SIG-M5 (cell line): ENCODE data around the gene HACE1.
"Not testable (repeated sequence)": the region's sequence is repeated elsewhere in the genome, so short reads cannot be mapped to it uniquely, and the experiment has no call there.

ENCODE experiments used
- DNase-seq: peaks from one replicate; lab custom pipeline; 2025; lab: John Stamatoyannopoulos, UW

The HACE1 gene, protein sequence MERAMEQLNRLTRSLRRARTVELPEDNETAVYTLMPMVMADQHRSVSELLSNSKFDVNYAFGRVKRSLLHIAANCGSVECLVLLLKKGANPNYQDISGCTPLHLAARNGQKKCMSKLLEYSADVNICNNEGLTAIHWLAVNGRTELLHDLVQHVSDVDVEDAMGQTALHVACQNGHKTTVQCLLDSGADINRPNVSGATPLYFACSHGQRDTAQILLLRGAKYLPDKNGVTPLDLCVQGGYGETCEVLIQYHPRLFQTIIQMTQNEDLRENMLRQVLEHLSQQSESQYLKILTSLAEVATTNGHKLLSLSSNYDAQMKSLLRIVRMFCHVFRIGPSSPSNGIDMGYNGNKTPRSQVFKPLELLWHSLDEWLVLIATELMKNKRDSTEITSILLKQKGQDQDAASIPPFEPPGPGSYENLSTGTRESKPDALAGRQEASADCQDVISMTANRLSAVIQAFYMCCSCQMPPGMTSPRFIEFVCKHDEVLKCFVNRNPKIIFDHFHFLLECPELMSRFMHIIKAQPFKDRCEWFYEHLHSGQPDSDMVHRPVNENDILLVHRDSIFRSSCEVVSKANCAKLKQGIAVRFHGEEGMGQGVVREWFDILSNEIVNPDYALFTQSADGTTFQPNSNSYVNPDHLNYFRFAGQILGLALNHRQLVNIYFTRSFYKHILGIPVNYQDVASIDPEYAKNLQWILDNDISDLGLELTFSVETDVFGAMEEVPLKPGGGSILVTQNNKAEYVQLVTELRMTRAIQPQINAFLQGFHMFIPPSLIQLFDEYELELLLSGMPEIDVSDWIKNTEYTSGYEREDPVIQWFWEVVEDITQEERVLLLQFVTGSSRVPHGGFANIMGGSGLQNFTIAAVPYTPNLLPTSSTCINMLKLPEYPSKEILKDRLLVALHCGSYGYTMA

DNA sequence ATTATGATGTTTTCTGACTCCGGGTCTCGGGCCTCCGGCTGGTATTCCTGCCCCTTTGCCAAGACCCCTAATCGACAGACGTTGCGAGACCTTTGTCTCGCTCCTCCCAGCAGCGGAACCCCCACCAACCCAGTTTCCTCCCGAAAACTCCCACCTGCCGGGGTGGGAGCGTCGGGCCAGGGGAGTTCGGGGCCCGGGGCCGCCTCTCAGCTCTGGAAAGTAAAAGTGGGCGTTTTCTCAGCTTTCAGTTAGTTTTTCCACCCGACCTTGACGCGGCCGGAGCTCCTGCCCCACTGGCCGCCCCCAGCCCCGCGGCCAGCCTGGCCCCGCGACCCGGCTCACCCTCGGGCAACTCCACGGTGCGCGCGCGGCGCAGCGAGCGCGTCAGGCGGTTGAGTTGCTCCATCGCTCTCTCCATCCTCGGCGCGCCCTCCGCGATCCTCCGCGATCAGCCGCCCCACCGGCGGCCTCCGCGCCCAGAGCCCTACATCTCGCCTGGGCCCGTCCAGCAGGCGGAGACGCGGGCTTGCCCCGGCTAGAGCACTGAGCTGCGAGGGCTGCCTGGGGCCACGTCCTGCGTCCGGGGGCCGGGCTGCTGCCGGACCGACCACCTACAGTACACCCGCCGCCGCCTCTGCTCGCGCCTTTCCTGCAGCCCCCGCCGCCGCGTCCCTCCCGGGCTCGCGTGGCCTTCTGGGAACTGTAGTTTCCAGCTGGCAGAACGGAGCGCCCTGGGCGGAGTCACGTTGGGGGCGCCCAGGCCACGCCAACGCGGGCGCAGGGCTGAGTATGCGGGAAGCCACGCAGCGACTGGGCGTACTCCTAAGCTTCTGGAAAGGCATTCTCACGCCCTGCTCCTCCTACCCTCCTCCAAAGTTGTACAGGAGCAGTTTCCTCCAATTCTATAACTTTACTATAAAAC is at the start of gene HACE1:
Gene HACE1, minus strand, starts transcription at position 695 of the 922 bp plus-strand sequence. Its CDS starts 277 bp downstream, at position 418.
- peak; percentile 42 for DNase-seq

DNA sequence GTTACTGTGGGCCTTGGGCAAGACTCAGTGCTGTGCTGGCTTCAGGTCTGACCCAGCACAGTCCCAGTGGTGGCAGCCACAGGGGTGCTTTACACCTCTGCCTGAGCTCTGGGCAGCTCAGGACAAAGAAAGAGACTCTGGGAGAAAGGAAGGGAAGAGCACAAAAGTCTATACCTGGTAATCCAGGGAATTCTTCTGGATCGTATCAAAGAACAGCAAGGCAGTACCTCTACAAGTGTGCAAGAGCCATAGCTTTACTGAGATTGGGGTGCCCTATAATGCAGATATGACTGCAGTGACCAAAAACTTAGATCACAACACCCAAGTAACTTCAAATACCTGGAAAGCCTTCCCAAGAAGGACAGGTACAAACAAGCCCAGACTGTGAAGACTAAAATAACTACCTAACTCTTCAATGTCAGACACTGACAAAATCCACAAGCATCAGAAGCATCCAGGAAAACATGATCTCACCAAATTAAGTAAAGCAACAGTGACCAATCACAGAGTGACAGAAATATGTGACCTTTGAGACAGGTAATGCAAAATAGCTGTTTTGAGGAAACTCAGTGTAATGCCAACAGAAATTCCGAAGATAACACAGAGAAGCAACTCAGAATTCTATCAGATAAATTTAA is 49.3 kb upstream of the HACE1 start:
- DNase-seq, result no peak

DNA sequence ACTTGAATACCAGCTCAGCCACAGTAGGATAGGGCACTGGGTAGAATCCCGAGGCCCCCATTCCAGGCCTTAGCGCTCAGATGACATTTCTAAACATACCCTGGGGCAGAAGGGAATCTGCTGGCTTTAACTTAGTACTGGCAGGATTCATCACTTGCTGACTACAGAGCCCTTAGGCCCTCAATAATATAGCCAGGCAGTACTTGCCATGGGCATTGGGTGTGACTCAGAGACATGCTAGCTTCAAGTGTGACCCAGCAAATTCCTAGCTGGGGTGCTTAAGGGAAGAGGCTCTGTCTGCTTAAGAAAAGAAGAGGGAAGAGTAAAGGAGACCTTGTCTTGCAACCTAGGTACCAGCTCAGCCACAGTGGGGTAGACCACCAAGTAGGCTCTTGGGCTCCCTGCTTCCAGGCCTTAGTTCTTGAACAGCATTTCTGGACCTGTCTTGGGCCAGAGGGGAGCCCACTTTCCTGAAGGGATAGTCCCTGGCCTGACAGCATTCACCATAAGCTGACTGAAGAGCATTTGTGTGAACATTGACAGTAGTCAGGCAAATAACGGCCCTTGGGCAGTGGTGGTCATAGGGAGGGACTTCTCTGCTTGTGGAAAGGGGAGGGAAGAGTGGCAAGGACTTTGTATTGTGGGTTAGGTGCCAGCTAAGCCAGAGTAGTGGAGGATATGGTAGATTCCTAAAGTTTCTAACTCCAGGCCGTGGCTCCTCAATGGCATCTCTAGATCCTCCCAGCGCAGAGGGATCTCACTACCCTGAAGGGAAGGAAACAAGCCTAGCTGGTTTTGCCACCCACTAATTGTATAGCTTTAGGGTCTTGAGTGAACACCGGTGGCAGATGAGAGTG is 48.5 kb upstream of the HACE1 start:
- DNase-seq, result no peak

DNA sequence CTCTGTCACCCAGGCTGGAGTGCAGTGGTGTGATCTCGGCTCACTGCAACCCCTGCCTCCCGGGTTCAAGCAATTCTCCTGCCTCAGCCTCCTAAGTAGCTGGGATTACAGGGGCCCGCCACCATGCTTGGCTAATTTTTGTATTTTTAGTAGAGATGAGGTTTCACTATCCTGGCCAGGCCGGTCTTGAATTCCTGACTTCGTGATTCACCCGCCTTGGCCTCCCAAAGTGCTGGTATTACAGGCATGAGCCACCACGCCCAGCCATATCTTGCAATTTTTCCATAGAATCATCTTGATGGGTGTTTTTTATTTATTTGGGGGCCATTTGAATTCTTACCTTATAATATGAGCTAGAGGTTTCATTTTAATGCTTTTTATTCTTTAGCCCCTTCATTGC is 39.2 kb upstream of the HACE1 start:
- DNase-seq, result not testable (repeated sequence)

DNA sequence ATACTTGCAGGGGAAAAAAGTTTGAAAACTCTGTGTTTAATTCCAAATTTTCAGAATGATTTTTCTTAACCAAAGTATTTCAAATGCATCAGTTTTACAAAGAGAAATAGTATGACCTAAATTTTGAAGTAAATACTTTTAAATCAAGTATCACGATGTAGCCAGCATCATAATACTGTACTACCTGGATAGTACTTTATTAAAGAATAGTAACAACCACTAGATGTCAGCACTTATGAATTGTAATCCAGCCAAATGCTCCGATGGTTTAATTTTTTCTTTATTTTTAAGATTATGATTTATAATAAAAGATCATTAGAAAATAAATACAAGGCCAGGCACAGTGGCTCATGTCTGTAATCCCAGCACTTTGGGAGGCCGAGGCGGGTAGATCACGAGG is 37.2 kb upstream of the HACE1 start:
- DNase-seq, result no peak

DNA sequence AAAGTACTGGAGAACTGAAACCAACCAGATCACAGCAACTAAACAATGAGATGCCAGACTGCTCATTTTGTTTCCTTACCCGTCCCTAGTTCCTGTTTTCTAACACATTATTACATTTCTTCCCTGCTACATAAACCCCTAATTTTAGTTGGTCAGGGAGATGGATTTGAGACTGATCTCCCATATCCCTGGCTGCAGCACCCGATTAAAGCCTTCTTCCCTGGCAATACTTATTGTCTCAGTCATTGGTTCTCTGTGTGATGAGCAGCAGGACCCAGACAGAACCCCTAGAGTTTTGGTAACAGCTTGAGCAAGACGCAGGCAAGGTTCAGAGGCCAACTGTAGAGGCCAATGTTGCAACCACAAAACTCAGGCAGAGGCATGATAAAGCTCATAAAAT is 28.3 kb upstream of the HACE1 start:
- no peak for DNase-seq

DNA sequence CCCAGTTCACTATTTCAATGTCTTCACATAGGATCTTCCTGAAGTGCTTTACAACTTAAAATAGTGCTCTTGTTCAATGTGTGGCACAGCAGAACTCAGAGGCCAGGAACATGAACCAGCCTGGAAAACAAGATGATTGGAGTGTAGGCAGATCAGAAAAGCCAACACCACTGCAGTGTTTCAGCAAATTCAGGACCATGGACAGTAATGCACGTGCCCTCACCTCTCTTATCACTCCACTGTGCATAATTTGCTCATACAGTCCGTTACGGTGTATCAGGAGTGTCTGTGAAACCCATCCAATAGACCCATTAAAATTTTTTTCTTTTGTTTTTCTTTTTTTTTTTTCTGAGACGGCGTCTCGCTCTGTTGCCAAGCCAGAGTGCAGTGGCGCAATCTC is 27.6 kb upstream of the HACE1 start:
- DNase-seq, result no peak

DNA sequence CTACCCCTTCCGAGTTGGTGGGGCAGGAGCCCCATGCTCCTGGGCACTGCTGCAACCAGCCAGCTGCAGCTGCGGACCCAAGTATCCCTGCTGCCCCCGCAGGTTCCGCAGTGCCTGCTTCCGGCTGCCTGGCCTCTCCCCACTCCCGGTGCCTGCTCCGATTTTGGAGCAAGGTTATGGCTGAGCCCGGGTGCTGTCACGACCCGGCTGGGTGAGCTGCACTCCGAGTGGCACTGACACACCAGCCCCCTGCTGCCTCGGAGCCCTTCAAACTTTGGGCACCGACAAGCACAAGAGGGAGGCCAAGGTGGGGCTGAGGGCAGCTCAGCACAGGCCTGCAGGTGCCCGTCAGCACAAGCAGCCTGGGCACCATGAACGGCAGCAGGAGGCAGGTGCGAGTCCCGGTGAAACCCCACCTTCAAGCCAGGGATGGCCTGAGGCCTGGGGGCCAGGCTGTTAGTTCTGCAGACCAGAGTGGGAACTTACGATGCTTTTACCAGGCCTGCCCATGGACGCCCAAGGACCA is 25.9 kb upstream of the HACE1 start:
- DNase-seq, result no peak

DNA sequence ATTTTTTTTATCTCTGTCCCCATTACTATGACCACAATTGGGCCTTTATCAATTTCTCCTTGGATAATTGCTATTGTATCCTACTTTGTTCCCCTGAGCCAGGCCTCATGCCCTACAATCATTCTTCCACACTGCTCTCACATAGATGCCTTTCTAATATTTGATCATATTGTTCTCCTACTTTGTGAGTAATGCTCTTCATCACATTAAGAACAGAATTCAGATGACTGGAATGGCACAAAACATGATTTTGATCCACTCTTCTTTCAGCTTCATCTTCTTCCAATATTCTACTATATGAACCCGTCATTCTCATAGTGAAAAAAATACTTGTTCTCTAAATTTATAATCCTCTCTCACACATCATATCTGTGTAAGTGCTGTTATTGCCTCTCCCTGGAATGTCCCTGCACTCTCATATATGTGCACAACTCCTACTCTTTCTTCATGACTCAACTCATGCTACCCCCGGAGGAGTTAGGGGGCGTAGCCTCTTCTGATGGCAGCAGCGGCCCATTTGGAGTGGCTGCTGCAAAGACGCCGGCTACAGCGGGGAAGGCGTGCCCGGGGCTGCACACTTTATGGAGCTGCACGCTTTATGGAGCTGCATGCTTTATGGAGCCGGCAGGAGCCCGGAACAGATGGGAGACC is 25.3 kb upstream of the HACE1 start:
- no peak for DNase-seq

DNA sequence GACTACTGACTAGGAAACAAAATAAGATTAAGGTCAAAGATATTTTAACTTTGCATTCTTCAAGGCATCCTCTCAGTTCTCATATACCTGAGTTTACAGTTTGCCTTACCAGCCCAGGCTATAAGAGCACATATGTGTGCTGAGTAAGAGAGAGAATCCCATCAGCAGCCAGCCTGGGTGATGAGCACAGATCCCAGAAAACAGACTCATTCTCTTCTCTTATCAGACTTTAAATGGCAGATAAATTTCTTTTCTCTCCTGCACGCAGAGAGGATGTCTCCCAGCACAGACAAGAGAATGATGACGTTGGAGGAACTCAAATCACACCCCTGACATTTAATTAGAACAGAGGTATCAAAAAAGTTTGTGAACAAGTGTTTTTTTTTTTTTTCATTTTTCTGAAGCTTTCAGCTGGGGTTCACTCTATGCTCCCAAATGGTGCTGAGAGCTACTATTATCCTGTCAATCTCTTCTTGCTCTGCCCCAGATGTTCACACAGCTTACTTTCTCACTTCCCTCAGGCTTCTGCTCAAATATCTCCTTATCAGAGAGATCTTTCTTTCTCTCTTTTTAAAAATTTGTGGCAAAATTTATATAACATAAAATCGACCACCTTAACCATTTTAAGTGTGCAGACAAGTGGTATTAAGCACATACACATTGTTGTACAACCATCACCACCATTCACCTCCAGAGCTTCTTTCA is 22.4 kb upstream of the HACE1 start:
- DNase-seq, result no peak

DNA sequence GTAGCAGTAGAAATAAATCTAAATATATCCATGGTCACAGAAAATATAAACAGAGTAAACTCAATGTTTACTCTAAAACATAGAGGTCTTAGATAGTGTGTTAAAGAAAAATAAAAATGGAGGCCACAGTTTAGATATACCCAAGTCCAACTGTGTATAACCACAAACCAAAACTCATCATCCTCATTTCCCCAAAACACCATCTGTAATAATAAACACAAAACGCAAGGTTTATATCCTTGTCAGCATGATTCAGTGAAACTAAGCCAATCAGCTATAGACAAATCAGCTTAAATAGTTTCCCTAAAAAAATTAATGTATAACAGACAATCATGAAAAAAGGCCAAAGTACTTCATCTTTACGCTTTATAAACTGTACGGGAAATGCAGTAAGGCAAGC is 2.7 kb upstream of the HACE1 start:
- DNase-seq, result no peak

DNA sequence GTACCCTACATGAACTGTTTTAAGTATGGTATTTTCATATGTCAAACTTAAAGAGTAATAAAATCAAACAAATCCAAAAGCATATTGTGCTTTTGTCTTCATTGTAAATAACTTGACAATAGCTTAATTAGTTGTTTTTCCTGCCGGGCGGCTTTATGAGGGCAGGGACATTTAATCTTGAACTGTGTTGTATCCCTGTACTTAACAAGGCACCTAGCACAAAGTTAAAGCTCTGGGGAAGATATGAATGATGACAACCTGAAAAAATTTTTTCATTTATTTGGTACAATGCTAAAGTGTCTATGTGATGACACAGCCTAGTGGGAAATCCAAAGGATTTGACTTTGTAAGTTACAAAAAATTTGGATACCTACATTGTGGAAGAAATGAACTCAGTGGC is 502 bp upstream of the HACE1 start:
- no peak for DNase-seq

DNA sequence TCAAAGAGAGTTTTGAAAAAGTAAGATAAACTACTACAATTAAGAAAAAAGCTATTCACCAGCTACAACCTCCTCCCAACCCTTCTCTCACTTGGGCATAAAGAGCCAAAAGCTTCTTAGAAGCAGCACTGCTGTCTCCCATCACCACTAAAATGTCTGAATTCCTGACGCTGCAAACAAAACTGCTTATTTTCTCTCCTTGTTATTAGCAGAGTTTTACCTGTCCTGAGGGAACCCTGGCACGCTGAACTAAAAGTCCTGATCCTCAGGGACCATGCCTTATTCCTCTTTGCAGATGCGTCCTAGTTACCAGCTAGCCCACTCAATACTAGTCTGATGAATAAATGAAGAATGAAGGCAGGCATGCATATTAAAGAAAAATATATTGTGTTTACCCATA is 1.1 kb downstream of the HACE1 start:
- DNase-seq, result no peak

DNA sequence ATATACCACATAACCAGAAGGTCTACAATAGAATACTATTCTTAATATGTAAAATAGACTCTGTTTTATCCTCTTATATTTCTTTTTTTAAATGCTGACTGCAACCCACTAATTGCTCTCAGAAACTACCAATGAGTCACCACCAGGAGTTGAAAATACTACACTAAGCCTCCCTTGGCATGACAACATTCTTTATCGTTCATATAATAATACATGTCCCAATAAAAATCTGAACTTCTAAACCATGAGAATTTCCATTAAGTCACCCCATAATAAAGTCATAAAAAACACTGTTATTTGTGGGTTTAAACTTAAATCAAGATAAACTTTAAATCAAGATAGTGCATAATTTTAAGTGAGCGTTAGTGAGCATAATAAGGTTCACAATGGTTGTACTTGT is 4.2 kb downstream of the HACE1 start:
- no peak for DNase-seq

DNA sequence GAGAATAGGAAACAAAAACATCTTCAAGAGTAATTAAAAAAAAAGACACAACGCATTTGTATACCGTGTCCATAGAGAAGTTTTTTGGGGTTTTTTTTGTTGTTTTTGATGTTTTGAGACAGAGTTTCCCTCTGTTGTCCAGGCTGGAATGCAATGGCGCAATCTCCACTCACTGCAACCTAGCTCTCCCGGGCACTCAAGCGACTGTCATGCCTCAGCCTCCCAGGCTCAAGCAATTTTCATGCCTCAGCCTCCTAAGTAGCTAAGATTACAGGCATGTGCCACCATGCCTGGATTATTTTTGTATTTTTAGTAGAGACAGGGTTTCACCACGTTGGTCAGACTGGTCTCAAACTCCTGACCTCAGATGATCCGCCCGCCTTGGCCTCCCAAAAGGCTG is 12.0 kb downstream of the HACE1 start:
- not testable (repeated sequence) for DNase-seq

DNA sequence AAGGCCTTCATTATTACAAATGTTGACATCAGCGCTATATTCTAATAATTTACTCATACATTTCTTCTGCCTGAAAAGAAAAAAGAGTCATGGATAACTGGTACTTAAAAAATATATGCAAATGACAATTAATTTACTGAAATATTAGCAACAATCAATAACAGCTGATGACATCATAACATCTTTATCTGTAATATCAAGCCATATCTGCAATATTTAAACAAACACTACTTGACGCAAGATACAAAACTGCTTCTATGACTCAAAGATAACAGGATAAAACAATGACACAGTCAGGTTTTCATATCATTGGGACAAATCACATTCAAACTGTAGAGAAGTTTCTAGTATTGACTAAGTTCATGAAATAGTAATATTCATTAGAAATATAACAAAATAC is 16.5 kb downstream of the HACE1 start:
- no peak for DNase-seq

DNA sequence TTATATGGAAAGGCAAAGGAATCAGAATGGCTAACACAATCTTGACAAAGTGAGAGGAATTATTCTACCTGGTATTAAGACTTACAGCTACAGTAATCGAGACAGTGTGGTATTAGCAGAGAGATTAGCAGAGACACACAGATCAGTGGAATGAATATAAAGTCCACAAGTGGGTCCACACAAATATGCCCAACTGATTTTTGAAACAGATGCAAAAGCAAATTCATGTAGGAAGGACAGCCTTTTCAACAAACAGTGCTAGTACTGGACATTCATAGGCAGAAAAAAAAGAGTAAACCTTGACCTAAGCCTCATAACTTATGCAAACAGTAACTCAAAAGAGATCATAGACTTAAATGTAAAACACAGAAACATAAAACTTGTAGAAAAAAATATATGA is 22.6 kb downstream of the HACE1 start:
- no peak for DNase-seq

DNA sequence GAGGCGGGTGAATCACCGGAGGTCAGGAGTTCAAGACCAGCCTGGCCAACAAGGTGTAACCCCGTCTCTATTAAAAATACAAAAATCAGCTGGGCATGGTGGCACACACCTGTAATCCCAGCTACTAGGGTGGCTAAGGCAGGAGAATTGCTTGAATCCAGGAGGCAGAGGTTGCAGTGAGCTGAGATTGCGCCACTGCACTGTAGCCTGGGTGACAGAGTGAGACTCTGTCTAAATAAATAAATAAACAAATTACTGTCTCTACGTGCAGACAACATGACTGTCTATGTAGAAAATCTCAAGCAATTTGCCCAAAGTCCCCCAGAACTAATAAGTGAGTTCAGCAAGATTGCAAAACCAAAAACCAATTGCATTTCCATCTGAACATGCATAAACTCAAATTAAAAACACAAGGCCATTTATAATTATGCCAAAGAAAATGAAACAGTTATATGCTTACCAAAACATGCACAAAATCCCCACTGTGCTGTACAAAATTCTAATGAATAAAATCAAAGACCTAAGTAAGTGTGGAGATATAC is 23.2 kb downstream of the HACE1 start:
- not testable (repeated sequence) for DNase-seq

DNA sequence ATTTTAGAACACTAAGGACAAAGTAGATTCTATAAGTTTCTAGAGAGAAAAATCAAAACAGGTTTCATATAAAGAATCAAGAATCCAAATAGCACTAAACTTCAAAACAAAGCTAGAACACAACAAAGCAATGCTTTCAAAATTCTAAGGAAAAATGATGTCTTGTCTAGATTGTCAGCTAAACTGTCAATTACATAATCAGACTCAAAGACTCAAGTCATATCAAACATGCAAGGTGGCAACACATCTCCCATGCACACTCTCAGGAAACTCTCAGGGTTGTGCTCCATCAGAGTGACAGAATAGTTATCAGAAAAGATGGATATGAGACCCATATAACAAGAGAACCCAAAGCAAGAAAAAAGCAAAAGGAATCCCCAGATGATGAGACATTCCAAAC is 23.9 kb downstream of the HACE1 start:
- DNase-seq, result no peak
